Activated CD4-positive, alpha-beta T cell treated with anti-CD3 and anti-CD28 coated beads, Interleukin-2, amount 50 U/mL, for 48 hours (primary cell): ENCODE measurements around the gene HIP1.

Experiments
- DNase-seq, 2 experiments: peaks; one replicate each; pipeline ENCODE4 v3.0.0-alpha.2; 2020

The HIP1 gene

GRCh38 chr7:75667938-75668337 lies 70.8 kb downstream of the HIP1 start:
- no peak for DNase-seq

- no peak for DNase-seq
These were observed 75.3 kb downstream of the HIP1 start for GRCh38 chr7:75663302-75663907.

GRCh38 chr7:75662579-75663301 lies 76.0 kb downstream of the HIP1 start:
- DNase-seq: no peak

GRCh38 chr7:75660566-75661215 lies 78.0 kb downstream of the HIP1 start:
- no peak for DNase-seq

GRCh38 chr7:75658802-75659201 lies 79.9 kb downstream of the HIP1 start:
- no peak for DNase-seq

- no peak for DNase-seq
These were observed 80.4 kb downstream of the HIP1 start for GRCh38 chr7:75658369-75658768.

GRCh38 chr7:75657866-75658265 lies 80.9 kb downstream of the HIP1 start:
- no peak for DNase-seq

- no peak for DNase-seq
These were observed 82.0 kb downstream of the HIP1 start for GRCh38 chr7:75656740-75657139.

GRCh38 chr7:75655536-75655935 lies 83.2 kb downstream of the HIP1 start:
- DNase-seq: no peak

- DNase-seq: no peak
These were observed 83.9 kb downstream of the HIP1 start for GRCh38 chr7:75654855-75655254.

GRCh38 chr7:75653651-75654050 lies 85.1 kb downstream of the HIP1 start:
- DNase-seq: no peak

- no peak for DNase-seq
These were observed 86.0 kb downstream of the HIP1 start for GRCh38 chr7:75652788-75653187.

- DNase-seq: no peak
These were observed 88.1 kb downstream of the HIP1 start for GRCh38 chr7:75650681-75651080.

- no peak for DNase-seq
These were observed 88.7 kb downstream of the HIP1 start for GRCh38 chr7:75650062-75650461.

- no peak for DNase-seq
These were observed 89.3 kb downstream of the HIP1 start for GRCh38 chr7:75649462-75649861.

- DNase-seq: no peak
These were observed 90.9 kb downstream of the HIP1 start for GRCh38 chr7:75647709-75648438.

GRCh38 chr7:75646571-75647102 lies 92.1 kb downstream of the HIP1 start:
- DNase-seq: no peak

- no peak for DNase-seq
These were observed 93.2 kb downstream of the HIP1 start for GRCh38 chr7:75645570-75645969.

GRCh38 chr7:75644589-75644988 lies 94.2 kb downstream of the HIP1 start:
- no peak for DNase-seq

GRCh38 chr7:75642810-75643486 lies 95.8 kb downstream of the HIP1 start:
- peak; percentile 69 to 78 for DNase-seq

GRCh38 chr7:75640201-75640600 lies 98.5 kb downstream of the HIP1 start:
- no peak for DNase-seq

- no peak for DNase-seq
These were observed 98.9 kb downstream of the HIP1 start for GRCh38 chr7:75639886-75640190.
